Activated T-cell treated with anti-CD3 and anti-CD28 coated beads for 1 hour (primary cell): ENCODE measurements around the gene TPM1.
"Not testable (repeated sequence)": the region's sequence is repeated elsewhere in the genome, so short reads cannot be mapped to it uniquely, and the experiment has no call there.

Source experiments
- DNase-seq: peaks from one replicate; pipeline ENCODE4 v3.0.0-alpha.2; 2020; ENCODE audit warnings: low read depth

Gene TPM1

DNA sequence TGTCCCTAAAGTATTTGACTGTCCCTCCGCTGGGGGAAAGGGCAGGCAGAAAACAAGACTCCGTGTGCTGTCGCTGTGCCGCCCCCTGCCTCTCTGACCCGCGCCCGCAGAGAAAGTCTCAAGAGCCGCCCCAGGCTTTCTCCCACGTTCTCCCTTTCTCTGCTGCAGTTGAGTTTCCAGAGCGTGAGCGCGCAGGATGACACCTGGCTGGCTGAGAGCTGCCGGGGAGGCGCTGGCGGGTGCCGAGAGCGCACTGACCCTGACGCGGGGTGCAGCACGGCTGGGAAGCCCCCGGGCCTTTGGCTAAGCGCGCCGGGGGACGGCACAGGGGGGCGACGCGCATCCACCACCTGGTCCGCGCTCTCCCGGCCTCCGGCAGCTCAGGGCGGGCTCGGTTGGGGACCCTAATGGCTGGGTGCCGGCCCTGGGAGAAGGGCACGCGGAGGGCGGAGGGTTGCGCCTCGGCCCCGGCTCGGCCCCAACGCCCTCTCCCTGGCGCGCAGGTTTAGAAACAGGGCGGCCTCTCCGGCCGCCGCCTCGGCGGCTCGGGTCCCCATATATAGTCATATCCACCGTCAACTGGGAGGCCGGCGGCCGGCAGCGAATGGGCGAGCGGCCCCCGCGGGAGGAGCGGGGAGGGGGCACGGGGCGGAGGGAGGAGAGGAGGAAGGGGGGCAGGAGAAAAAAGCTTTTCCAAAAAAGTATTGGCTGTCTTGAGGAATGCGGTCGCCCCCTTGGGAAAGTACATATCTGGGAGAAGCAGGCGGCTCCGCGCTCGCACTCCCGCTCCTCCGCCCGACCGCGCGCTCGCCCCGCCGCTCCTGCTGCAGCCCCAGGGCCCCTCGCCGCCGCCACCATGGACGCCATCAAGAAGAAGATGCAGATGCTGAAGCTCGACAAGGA lies at the start of gene TPM1:
Gene TPM1 (plus strand): TSS at position 774 of the 903 bp plus-strand sequence. CDS start 83 bp downstream, at position 857.
- DNase-seq, result no peak

DNA sequence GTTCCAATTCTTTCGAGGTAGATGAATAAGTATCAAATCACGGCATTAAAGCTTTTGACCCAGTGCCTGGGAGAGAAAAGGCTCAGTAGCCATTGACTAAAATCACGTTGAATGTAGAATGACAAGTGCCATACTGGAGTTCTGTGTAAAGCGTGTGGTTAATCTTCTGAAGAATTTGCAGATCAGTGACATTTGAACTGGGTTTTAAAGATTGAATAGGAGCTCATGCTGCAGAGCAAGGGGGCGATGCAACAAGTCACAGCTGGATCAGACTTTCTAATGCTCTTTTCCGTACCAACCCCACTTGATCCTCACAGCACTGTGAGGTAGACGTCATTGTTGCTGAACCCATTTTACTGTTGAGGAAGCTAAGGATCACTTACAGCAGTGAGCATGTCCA lies 49.5 kb upstream of the TPM1 start:
- DNase-seq, result no peak

DNA sequence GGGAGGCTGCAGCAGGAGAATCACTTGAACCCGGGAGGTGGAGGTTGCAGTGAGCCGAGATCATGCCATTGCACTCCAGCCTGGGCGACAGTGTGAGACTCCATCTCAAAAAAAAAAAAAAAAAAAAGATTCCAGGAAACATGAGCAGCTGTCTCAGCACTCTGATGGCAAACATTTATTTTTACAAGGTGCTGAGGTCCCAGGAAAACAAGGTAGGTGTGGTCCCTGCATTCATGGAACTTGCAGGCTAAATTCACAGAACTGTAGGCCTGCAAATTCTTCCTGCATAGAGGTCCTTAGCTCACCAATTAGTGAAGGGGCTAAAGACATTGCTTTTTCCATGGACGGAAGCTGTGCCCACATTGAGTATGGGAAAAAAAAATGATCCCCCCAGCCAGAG lies 48.9 kb upstream of the TPM1 start:
- DNase-seq, result not testable (repeated sequence)

DNA sequence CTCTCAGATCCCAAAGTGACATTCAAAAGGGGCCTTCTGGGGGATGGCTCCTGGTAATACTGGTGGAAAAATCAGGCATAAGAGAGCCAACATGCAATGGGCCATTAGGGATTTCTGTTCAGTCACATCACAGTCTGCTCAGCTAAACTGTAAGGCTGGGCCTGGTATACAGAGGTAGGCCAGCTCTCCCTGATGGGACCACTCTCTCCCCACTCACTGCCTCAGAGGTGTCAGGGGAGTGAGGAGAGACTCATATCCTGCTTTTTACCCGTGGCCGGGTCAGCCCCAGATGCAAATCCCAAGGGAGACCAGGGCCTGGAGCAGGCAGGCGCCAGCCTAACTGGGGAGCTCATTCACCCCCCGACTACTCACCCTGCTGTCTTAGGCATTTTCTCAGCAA lies 48.1 kb upstream of the TPM1 start:
- DNase-seq, result no peak

DNA sequence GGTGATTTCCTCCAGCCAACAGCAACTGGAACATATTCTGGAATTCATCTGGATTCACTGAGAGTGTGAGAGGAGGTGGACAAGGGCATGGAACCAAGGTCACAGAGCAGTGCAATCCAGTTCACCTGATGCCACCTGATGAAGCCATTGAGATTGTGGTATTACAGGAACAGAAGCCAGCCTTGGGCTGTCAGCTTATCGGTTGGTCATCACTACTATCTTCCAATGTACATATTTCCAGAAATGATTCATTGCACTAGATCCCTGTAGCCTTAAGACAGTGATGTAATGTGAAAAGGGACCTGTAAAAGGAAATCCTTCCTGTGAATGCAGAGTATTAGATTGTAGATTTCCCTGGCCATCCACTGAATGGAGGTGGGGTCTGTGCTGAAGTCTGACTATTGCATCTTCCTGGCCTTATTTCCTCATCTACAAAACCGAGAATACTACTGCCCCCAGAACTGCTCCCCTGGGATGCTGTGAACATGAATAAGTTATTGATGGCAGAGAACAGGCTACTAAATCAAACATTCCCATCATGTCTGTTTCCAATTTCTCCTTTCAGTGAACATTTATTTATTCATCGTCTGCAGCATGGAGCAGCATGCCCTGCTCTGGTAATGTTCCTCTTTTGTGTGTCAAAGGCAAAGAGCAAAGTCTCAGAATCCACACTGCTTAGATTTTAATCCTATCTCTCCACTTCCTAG lies 47.4 kb upstream of the TPM1 start:
- no peak for DNase-seq

DNA sequence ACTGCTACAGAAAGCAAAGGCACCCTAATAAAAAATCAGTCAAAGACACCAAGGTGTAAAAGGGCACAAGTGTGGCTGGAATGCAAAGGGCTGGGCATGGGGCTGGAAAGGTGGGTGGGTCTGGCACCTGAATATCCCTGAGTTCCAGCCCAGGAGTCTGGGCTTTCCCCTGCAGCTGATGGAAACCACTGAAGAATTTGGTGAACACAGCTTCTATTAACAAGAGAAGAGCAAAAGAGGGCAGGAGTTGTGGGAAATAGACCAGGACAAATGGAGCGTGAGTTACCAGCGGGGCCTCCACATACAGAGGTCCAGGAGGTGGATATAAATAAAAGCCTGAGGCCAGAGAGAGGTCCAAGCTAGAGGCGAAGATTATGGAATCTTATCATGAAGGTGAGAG lies 45.1 kb upstream of the TPM1 start:
- no peak for DNase-seq

DNA sequence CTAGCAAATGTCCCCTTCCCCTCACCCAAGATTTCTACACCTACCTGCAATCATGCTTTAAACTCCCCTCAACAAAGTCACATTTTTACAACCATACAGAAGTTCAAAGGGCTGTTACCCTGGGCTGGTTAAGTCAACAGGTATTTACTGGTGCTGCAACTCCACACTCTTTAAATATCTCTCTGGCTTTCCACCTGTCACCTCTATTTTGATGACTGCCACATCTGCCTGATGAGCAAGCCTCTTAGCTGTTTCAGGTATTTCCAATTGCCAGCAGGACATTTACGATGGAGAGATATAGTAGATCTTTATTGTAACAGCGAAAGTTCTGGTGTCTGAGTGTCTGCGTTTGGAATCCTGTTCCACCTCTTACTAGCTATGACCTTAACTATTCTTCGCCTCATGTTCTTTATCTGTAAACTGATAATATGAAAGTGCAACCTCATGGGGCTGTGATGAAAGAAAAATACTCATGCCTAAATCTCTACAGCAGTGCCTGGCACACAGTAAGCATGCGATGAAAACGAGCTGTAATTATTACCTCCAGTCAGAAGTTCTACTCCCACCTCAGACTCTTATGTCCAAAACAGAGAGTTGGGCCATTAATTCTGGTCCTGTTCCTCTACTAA lies 44.2 kb upstream of the TPM1 start:
- no peak for DNase-seq

DNA sequence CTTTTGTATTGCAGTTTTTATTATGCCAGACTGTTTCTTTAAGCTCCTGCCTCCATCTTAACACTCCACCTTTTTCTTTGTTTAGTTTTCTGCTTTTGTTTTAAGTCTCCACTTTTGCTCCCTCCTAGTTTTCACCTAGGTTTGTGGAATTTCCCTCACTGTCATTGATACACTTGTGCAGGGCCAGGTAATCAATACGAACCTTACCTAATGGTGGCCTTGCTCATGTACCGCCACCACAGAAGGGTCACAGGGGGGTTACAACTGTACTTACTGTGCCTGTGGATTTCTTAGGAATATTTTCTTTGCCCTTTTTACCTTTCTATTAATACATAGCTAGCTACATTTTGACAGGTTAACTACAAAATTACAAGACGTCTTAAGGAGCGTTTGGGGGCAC lies 43.4 kb upstream of the TPM1 start:
- no peak for DNase-seq

DNA sequence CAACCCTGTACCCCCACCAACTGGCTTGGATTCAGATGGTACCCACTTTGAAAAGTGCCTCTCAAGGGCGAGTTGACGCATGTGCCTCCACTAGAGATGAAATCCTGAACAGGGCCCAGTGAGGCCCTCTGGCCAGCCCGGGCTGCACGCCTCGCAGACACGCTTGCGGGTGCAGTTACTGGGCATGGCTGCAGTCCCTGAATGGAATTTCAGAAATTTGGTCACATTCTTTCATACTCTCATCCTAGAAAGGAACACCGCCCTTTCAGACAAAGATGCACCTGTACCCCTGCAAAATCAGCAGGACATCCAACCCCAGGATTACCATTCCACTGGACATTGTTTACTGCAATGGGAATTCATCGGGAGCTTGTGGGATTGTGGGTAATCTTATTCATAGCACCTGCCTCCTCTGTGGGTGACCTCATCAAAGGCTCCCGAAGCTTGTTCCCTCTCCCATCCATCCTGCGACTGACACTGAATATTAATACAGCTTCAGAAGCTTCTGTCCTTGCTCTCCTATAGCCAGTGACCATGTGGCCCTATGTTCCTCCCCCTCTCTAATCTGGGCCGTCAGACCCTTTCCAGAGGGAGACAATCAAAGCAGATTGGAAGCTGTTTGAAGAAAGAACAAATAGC lies 42.5 kb upstream of the TPM1 start:
- DNase-seq, result no peak

DNA sequence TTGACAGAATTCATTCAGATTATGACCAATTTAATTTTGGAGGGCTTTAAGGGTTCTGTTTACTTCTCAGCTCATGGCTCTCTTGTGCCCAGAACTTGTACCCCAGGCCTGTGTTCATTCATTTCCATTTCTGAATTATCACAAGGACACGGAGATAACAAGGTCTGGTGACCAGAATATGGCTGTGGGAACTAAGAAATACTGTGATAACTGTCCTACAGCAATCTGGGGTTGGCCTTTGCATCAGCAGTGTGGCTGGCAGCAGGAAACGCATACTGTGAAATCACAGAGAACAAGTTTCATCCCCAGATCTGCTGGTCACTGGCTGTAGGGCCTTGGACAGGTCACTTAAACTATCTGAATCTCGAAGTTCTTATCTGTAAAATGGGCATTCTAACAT lies 41.8 kb upstream of the TPM1 start:
- no peak for DNase-seq

DNA sequence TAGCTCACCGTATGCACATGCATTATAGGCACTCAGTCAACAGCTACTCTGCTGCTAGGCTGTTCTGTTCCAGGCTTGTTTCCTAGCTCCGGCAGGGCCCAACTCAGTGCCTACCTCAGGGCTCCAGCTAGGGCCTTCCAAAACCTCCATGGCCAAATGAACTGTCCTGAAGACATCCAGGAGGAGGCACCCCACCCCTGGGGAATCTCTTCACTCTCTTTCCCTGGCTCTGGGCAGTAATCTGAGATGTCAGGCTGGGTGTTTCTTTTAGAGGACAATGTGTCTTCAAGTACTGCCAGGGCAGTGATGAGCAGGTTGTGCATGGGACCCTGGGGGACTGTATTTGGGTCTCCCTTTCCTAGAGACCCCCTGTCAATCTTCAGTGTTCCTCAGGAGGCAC lies 38.3 kb upstream of the TPM1 start:
- DNase-seq, result no peak

DNA sequence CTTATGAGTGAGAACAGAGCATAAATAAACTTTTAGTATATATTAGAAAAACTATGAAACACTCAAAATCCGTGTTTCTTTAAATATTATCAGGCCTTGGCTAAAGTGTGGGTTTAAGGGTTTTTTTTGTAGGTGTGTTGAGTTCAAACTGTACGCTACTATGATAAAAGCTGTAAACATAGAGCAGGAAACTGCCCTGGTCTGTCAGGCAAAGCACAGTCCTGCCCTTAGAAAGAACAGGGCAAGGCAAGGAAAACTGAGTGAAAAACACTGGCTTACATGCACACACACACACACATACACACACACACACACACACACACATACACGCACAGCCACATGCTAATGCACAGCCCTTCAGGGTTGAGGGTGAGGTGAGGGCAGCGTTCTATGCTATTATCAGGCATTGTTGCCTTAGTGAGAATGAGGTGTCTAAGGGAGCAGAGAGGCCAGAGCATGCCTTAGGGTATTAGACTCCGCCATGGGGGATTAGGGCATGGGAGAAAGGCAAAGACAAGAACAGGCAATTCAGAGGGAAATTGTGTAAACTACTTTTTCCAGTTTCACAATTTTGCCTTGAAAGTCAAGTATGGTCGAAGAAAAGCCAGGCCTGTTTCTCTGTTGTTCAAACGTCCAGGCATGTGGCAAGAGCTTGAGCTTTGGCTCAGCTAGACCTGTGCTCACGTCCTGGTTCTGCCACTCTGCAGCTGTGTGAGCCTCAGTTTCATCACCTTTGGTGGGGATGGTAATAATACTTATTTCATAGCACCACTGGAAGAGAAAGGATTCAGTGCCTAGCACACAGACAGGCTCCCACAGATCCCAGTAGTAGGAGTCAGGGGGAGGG lies 36.3 kb upstream of the TPM1 start:
- DNase-seq, result no peak

DNA sequence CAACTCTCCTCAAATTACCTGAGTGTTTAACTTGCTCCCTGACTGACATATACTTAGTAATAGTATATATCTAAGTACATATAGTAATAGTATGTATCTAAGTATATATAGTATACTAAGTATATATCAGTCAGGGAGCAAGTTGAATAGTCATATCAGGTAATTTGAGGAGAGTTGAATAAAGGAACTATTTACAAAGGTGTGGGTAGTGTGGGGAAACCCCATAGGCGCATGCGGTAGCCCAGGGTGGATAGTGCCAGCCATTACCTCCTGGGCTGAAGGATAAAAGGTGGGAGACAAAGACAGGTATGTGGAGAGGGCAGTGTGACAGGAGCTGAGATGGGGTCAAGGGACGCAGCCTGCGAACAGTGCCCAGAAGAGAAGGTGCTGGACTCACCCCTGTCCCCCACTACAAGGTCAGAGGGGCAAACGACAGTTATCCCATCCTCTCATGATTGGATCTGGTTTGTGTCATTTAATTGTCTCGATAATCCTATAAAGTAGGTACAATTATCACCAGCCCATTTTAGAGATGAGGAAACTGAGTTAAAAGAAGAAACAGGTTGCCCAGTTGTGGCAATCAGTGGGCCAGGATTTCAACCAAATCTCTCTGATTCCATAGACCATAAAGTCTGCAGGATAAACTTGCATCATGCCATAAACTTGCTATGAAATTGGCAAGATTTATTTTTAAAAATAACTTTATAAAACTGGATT lies 34.1 kb upstream of the TPM1 start:
- no peak for DNase-seq

DNA sequence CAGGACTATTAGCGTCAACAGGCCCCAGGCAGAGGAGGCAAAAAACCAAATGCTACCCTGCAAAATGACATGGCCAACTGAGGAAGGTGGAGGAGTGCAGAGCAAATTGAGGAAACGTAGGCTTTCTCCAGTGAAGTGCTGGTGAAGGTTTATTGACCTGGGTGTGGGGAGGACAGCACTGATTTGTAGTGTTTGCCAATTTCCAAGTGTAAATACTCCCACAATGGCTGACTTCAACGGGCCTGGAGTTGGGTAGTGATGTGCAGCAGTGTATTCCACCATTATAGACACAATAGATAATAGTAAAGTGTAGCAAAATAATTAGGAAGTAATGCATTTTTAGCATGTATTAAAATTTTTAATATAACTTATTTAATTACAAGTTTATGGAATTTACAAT lies 32.2 kb upstream of the TPM1 start:
- no peak for DNase-seq

DNA sequence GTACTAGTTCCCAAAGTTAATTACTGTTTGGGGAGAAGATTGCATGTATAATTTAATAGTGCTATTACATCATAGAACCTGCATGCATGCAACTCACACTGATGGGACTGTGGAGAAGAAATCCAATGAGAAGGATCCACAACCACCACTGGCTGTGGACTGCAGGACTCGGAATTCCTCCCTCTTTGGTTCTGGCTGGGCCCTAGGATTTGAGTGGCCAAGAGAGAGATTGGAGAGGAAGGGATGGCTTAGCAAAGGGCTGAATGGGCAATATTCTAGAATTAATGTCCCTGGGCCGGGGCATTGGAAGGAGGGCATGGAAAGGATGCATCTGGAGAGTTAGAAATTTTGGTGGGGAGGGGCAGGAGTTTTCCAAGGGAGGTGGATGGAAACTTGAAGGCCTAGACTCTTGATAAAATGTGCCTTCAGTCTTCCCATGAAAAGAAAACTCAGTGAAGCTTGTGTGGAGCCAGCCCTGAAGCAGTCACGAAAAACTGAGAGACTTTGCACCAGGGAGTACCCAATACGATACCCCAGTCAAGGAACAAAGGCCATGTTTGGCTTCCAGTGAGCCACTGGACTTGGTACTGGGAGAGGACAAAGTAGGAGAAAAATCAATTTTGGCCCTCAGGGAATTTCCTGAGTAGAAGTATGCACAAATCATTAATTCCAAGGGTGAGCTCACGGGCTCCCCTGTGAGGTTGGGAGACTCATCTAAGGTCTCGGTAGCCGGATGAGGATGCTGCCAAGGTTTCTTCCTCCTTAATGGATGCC lies 31.4 kb upstream of the TPM1 start:
- no peak for DNase-seq

DNA sequence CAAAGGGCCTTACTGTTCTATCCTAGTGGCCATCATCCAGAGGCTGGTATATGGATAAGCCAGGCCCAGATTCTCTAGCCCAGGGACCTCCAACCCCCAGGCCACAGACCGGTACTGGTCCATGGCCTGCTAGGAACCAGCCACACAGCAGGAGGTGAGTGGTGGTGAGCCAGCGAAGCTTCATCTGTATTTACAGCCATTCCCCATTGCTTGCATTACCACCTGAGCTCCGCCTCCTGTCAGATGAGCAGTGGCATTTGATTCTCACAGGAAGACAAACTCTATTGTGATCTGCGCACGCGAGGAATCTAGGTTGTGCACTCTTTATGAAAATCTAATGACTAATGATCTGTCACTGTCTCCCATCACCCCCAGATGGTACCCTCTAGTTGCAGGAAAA lies 30.1 kb upstream of the TPM1 start:
- no peak for DNase-seq

DNA sequence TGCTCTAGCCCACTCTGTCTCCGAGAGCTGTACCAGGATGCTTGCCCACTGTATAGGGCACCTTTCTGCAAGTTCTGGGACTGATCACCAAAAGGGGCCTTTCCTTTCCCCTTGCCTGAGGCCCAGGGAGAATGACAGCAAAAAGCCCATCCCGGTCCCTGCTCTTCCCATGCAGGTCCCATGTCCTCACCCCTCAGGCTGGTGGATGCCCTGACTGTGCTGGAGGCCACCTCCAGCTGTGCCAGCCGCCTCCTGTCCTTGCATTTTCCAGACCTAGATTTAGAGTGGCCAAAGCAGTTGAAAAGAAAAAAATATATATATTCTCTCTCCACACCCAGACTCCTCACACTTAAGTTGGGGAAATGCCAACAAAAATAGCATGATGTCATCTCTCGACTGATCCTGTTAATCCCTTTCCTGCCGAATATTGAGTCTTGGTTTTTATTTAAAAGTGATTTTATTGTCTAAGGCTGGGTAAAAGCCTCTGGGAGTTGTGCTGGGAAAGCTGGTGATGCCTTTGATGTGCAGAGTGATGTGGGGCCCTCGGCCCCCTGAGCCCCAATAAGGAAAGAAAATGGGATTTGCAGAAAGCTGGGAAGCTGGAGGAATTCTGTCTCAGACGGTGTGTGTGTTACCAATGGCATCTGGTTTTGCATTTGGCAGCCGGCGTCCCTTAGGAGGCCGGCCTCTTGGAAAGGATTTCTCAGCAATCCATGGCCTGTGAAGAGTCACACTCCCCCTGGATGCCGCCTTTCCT lies 29.3 kb upstream of the TPM1 start:
- DNase-seq, result no peak

DNA sequence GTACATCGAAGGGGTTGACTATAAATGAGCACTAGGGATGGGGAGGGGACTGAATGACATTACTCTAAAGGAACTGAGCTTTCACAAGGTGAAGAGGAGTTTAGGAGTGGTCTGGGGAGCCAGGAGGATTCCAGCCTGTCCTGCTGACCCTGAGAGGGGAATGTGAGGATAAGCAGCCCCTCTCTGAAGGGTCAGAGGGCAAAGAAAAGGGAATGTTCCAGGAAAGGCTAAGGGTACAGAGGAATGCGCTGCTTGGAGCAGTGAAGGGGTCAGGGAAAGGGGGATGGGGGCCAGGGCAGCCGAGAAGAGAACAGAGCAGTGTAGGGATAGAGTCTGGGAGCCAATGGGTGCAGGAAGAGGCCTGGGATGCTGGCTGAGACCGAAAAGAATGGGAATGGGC lies 28.0 kb upstream of the TPM1 start:
- no peak for DNase-seq

DNA sequence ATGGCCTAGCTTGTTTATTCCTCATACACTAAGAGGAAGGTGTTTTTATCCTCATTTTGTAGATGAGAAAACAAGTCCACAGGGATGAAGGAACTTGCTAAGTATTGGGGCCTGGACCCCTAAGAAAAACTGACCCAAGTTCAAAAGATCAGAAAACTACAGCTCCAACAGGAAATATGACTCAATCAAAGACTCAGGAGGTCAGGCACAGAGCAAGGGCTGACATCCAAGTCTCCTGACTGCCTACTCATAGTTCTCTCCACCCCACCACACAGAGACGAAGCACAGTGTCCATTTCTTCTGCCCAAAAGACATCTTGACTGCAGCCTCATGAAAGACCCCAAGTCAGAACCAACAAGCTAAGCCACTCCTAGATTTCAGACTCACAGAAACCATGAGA lies 26.9 kb upstream of the TPM1 start:
- DNase-seq, result no peak
